Measurements from ENCODE around the gene C6orf120.

- TF ChIP-seq CTCF (IDR thresholded peaks at IDR 0.05; ENCODE audit: low read depth, low read length) (no peak), EZH2phosphoT487 (IDR thresholded peaks at IDR 0.05; ENCODE audit: low read depth) (no peak)
These were observed 33.6 kb upstream of the C6orf120 start for GRCh38 chr6:169668203-169668847.
